Stimulated activated CD8-positive, alpha-beta memory T cell treated with anti-CD3 and anti-CD28 coated beads, Interleukin-7, amount 100 ng/mL, for 4 hours (primary cell): Measurements from ENCODE around the gene ZNHIT3.
A peak's percentile ranks its signal among the peaks of the same experiment; 100 is the strongest.

ENCODE experiments used
- DNase-seq, 2 donors: peaks; one replicate each; pipeline ENCODE4 v3.0.0-alpha.2; 2020; ENCODE audit warnings: low read depth in 2 of 2

Gene ZNHIT3

DNA sequence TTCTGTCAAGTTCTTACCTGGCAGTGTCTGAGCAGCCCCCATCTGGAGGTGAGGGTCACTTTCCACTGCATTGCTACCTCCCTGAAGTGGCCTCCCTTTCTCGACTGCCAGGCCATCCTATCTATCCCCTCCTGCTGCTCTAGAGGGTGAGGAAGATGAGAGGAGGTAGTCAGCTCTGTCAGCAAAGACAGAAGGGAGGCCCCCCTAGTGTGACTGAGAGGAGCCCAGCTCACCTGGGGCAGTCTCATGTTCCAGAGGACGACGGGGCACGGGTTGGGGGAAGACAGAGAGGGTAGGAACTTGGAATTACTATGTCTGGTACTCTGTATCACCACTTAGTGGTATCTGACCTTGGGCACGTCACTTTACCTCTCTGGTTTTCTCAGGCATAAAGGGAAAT lies 26.2 kb downstream of the ZNHIT3 start:
- no peak for DNase-seq

DNA sequence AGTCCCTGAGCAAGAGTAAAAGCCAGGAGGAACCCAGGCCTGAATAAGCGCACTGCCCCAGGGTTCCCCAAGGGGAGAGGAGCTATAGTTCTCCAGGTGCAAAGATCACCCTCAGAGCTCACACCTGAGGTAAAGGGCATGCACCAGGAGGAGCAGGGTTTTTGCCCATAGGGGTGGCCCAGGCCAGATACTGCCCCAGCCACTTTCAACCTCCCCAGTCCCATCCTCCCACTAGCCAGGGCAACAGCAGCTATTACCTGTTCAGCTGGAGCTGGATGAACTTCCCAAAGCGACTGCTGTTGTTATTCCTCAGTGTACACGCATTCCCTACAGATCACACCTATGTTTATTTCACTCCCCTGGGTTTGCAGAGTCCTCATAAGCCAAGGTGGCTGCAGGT lies 28.4 kb downstream of the ZNHIT3 start:
- DNase-seq, result no peak

DNA sequence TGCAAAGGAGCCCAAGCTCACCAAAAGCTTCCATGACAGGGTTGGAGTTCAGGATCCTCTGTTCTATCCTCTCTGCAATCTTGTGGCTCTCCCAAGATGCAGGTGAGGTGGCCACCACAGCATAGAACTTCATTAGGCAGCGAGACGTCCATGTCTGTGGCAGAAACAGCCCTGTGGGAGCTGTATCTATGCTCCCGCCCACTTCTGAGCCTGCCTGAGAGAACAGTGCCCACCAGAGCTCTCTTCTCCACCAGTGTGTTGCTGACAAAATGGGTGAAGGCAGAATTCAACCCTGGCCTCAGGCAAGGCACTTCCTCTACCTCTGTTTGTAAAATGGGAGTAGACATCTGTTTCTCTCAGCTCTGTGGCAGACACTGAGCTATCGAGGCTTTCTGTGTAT lies 29.4 kb downstream of the ZNHIT3 start:
- no peak for DNase-seq

DNA sequence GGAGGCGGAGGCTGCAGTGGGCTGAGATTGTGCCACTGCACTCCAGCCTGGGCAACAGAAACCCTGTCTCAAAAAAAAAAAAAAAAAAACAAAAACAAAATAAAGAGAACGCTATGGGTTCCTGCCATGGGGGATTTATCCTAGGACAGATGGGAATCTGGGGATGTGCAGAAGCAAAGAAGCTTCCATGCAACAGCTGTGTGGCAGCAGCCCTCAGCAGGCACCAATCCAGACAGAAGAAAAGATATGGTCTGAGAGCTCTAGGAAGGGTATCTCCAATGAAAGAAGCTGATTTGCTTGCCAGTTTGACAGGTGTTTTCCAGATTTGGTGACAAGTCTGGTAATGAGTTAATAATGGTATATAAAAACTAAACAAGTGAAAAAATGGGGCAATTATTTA lies 36.6 kb downstream of the ZNHIT3 start:
- no peak for DNase-seq

DNA sequence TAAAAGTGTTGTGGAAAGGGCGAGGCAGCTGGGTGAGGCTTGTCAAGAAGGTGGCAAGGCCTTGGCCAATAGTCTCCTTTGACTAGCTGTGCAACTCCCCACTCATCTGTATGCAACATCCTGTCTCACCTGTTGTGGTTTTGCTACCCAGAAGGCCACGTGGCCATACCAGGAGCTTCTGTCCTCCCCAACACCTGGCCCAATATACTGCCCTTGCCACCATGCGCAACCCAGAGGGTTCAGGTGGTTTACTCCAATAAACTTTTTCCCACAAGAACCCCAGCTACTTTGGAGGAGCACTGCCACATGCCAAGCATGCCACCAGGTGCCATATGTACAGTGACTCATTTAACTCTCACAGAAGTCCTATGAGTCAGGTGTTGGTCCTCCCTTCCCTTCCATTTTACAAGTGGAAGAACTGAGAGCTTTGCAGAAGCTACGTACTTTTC lies 38.0 kb downstream of the ZNHIT3 start:
- no peak for DNase-seq

DNA sequence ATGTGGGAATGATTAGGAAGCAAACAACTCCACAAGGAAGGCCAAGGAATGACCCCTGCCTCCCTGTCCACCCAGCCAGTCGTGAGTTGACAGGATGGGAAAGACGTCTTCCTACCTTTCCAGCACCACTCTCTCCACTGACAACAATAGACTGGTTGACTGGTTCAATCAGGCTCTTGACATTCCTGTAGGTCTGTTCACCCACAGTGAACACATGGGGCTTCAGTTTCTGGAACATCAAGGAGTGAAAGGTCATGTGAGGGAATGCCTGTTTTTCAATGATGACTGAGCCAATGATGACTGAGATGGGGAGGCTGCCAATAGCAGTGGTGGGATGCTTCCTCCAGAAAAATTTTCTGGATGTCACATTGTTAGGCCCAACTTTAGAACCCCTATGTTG lies 38.6 kb downstream of the ZNHIT3 start:
- DNase-seq, result no peak

DNA sequence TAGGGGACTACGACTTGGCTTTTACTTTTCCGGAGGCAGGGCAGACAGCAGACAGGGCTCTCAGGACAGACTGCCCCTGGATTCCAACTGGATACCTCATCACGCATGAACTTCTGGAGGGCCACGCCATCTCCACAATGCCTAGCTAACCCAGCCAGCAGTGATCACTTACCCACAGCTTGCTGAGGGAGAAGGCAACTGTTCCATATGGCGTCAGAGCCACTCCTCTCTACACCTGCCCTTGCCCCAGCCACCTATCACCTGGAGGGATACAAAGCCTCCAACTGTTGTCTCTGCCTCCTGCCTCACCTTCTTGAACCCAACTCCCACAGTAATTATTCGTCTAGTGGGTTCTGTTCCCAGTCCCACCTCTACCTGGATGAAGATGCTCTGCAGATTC lies 39.4 kb downstream of the ZNHIT3 start:
- no peak for DNase-seq

DNA sequence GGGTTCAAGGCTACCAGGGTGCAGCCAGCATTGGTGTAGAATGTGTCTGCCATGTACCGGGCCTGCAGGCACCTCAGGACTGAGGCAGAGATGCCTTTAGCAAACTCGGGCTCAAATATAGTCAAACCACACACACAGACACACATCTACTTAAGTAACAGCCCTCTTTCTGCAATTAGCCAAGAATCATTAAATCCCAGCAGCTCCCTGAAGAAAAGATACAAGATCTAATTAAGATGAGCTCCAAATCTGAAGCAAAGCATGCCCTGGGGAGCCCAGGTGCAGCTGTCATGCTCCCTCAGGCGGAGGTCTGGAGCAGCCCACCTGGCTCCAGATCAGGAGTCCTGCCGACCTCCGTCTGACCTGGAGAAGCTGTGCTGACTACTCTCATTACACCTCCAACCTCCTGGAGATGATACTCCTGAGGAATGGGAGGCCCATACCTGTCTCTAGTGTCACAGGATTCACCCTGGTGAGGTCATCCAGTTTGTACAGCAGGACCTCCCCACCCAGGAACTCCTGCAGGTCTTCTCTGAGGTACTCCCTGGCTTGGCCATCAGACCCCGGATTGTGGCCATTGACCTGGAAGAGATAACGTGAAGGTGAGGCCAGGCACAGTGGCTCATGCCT lies 41.3 kb downstream of the ZNHIT3 start:
- no peak for DNase-seq

DNA sequence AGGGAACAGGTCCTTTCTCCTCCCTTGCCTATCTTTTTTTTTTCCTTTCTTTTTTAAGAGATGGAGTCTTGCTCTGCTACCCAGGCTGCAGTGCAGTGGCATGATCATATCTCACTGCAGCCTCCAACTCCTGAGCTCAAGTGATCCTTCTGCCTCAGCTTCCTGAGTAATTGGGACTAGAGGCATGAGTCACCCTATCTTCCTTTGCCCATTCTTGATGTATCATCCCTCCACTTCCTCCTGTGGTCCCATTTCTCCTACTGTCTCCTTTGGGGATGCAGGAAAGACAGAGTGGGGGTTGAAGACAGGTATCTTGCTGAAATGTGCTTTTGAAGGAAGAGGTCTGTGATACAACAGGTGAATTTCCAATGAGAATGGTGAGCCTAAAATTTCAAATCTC lies 42.6 kb downstream of the ZNHIT3 start:
- DNase-seq, result no peak

DNA sequence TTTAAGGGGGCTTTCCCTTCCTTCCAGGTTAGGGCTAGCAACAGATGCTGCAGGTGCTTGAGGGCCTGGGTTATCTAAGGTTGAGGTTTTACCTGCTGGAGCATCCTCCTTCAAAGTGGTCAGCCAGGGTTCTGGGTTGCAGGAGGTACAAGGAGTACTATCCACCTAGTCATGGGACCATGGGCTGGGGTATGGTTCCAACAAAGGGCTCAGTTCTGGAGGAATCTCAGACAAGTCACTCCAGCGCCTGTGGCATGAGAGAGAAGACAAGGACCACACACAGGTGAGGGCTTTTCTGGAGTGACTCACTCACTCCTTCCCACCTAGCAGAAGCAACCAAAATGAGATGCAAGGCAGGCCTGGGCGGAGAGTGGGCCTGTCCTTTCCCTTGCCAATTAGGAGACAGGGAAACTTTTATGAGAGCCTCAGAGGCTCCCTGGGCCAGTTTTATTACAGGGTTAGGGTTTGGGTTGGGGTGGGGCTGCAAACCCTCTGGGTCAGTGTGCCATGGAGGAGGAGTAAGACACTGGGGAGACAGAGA lies 46.0 kb downstream of the ZNHIT3 start:
- DNase-seq, result no peak

DNA sequence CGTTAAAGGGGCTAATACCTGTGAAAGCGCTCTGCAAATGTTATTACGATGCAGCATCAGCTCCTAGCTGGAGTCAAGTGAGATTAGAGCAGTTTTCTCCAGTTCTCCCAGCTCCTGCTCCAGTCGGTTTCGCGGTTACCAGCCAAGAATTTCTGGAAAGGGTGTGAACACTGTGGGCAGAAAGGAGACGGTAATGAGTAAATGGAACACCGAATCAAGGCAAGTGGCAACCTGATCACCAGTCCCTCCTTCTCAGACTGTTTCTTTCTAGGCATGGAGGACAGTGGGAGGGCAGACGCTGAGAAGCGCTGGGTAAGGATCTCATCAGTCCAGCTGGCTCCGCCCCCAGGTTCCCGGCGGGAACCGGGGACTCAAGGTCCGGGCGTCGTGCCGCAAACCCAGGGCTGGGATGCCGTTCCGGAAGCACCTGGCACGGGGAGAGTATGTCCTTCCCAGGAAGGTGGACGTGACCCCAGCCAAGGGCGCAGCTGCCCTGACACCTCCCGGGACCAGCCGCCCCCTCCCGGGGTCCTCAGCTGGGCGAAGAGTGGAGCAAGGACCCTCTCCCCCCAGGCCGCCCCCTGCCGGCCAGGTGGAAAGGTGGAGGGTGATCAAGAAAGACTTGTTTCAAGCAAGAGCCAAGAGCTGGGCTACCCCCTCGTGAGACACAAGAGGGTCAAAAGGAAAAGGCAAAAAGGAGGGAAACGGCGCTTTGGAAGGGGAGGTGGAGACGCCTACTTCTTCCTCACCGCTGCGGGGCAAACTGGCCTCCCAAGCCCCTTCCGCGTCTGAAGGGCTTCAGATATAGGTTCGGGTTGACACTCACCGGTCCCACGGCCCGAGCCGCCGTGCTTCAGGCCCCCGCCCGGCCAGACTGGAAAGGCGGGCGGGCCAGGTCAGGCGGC lies 47.7 kb downstream of the ZNHIT3 start:
- DNase-seq, result peak in 1 of 2 donors; percentile 50

DNA sequence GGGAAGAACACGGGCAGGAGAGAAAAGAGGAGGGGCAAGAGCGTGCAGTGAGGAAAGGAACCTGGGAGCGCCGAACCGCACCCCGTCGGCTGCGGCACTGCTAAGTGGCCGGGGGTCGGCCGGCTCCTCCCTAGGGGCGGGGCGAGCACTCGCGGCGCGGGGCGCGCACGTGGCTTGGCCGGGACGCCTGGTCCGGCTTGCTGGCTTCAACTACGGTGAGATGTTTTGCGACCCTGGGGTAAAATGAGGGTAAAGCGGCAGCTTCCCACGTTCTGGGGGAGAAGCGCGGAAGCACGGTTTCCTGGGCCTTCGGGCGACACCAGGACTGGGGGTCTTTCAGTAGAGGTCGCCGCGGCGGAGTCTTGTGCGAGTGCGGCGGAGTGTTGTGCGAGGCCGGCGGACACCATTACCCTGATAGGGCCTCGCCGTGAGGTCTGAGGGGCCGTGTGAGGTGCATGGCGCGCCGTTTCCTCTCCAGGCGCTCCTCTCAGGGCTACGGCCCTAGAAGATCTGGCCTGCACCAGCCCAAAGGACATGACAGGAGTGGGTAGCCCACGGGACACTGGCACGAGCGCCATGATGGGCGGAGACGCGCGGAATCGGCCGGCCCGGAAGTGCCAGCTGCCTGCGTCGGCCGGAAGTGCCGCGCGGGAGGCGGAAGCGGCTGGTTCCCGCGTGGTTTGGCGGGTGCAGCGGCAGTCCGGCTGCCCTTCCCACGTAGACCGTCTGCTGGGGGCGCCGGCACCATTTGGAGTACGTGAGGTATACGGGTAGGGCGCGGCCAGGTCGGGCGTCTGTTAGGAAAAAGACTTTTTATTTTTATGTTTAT lies 48.6 kb downstream of the ZNHIT3 start, which contains the start of the genes MYO19 and PIGW:
Gene MYO19 (minus strand): TSS at position 29 of the 829 bp plus-strand sequence. CDS start 2,330 bp downstream, outside the sequence.
Gene PIGW (plus strand): TSS at position 148 of the 829 bp plus-strand sequence. CDS start 2,115 bp downstream, outside the sequence.
- peak; percentile 72 to 87 for DNase-seq

DNA sequence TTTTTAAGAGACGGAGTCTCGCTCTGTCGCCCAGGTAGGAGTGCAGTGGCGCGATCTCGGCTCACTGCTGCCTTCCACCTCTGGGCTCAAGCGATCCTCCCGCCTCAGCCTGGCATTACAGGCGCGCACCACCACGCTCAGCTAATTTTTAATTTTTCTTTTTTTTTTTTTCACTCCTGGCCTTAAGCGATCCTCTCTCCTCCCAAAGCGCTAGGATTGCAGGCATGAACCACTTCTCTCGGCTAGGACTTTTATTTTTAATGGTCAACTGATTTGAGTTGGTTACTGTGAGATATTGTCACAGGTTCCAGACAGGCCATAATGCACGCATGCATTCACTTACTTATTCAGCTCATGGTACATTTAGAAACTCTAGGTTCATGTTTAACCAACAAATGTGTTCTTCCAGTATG lies 49.2 kb downstream of the ZNHIT3 start:
- no peak for DNase-seq

DNA sequence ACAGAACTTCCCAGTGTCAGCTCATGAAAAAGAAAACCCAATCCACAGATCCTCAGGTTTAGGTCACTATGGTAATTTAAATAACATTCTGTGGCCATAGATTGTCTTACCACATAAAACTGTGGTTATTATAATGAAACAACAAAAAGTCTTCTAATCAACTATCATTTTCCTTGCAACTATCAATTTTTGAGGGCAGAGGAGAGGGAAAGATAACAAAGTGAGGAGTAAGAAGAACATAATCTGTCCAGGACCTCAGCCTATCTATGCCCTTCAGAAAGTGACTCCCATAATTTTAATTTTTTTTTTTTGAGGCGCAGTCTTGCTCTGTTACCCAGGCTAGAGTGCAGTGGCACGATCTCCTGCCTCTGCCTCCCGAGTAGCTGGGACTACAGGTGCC lies 54.2 kb downstream of the ZNHIT3 start:
- no peak for DNase-seq

DNA sequence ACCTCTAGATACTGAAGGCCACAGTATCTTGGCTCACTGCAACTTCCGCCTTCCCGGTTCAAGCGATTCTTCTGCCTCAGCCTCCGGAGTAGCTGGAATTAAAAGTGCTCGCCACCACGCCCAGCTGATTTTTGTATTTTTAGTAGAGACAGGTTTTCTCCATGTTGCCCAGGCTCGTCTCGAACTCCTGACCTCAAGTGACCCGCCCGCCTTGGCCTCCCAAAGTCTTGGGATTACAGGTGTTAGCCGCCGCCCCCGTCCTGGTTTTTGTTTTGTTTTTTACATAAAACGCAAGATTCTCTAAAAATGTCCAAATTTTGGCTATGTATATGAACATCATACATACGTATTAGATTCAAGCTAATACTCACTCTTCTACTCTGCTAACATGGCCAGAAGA lies 56.3 kb downstream of the ZNHIT3 start:
- no peak for DNase-seq

DNA sequence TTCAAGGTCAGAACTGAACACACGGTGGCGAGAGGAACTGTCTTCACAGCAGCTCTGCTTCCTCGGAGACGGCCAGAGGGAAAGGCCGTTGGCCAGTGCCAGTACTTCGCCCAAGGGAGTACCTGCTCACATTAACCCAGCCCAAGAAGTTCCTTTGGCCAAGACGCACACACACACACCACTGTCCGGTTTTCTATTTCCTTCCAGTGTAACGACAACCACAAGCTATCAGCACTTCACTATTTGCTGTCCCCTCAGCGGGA lies 57.5 kb downstream of the ZNHIT3 start:
- DNase-seq, result no peak

DNA sequence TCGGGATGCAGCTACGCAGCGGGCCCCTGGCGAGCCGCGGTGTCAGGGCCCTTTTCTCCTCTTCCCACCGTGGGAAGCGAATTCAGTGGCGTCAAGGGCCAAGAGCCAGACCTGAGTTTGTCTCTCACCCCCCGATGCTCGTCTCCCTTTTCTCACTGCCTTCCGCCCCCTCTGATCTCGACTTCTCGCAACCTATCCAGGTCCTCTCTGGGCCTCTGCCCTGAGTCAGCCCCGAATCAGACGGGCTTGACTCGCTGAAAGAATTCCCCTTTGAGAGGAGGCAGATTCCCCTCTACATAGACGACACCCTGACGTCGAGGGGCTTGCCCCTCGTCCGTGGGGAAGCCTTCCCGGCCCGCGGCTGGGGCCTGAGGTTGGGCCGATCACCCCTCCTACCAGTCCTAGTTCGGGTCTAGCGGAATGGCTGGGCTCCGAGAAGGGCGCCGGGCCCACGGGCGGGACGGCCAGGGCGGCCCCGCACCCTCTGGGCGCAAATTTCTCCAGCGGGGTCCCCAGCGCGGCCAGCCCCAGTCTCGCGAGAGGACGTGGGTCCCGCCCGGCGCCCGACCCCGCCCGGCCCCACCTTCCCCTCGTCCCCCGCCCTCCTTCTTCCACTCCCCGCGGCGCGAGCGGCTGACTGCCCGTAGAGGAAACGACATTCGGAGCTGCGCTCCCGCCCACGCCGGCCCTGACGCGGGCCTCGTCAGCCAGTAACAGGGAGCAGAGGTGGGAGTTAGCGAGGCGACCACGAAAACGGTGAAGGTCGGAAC lies 58.0 kb downstream of the ZNHIT3 start, which contains the start of gene GGNBP2:
Gene GGNBP2 (plus strand): TSS at position 613 of the 770 bp plus-strand sequence. CDS start 806 bp downstream, outside the sequence.
- peak; percentile 79 to 89 for DNase-seq

DNA sequence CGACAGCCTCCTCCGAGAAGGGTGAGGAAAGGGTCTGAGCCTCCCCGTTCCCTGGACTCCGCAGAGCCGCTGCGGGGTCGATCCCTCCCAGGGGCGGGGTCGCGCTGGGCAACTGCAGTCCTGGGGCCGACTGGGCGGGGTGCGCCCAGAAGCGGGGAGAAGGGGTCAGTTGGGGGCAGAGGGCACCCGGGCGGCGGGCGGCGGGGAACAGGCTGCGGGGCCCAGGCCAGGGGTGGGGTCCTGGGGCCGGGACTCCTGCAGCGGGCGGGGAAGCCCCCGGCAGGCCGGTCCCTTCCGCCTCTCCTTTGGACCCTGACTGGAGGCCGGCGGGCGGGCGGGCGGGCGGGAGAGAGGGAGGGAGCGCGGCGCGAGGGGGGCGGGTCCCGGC lies 58.6 kb downstream of the ZNHIT3 start:
- no peak for DNase-seq
